KBM-7 (cell line): ENCODE results near the gene SIRPD.
"Not testable (repeated sequence)": the region's sequence is repeated elsewhere in the genome, so short reads cannot be mapped to it uniquely, and the experiment has no call there.

Experiments
- DNase-seq: peaks from one replicate; pipeline ENCODE4 v3.0.0-alpha.2; 2015
- in situ Hi-C: fragments of 300-500 bp; cut with MboI; formaldehyde crosslinking; loops from 2 replicates; pipeline ENCODE4 v1.14.3; 2020; ENCODE audit warnings: low sequenced_read_pairs, low pct_unique_long_range_greater_than_20kb, mixed read lengths

SIRPD gene

DNA sequence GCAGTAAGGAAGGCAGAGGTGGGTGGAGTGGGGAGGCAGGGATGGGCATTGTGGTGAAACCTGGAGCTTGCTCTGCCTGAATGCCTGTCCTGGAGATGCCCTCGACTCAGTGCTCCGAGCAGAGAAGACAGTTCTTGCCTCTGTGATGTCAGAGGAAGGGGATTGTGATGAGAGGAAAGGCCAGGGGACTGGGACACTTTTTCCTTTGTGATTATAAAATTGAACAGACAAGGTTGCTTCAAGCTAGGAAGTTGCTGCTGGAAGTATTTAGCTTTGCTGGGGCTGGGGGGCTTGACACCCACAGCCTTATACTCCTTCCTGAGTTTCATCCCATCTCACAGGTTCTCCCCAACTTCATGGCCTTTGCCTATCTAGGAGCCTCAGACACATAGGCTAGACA lies at the start of gene SIRPD:
SIRPD (minus strand) TSS at position 101 of the 400 bp plus-strand sequence; CDS start at position 49, 52 bp downstream.
- DNase-seq, result no peak
- in situ Hi-C loops, result no loop called here

DNA sequence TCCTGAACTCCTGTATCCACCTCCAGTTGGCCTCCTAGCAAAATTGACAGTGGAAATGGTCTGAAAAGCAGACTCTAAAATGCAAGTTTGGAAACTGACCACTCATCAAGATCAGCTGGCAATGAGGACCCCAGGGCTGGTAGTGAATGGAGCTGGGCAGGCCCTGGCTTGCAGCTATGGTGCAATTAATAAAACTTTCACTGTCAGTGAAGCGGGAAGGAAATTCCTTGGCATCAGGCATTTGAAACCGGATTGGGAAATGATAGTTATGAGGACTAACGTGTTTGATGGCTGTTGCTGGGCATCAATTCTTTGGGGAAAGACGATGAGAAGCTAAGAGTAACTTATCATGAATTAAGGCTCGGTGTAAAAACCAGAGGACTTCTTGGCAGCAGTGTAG lies 43.2 kb upstream of the SIRPD start:
- in situ Hi-C loops, result no loop called here

DNA sequence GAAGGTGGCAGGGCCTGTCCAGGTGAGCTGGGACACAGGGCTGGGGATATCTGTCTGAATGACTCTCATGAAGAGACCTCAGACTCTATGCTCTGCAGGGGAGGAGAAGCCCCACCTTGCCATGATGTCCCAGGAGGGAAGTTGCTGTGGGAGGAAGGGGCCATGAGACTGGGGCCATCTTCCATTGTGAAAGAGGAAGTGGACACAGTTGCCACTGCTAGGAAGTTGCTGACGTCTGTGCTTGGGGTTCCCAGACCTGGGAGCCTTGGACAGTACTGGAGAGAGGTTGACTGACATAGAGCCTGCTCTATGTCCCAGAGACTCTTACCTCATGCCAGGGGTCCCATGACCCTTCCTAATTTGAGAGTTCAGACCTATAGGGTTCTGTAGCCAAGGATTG lies 37.8 kb upstream of the SIRPD start:
- in situ Hi-C loops, result no loop called here
- DNase-seq, result no peak

More for the DNA sequence above, 43.2 kb upstream of the SIRPD start:
- DNase-seq, result no peak

DNA sequence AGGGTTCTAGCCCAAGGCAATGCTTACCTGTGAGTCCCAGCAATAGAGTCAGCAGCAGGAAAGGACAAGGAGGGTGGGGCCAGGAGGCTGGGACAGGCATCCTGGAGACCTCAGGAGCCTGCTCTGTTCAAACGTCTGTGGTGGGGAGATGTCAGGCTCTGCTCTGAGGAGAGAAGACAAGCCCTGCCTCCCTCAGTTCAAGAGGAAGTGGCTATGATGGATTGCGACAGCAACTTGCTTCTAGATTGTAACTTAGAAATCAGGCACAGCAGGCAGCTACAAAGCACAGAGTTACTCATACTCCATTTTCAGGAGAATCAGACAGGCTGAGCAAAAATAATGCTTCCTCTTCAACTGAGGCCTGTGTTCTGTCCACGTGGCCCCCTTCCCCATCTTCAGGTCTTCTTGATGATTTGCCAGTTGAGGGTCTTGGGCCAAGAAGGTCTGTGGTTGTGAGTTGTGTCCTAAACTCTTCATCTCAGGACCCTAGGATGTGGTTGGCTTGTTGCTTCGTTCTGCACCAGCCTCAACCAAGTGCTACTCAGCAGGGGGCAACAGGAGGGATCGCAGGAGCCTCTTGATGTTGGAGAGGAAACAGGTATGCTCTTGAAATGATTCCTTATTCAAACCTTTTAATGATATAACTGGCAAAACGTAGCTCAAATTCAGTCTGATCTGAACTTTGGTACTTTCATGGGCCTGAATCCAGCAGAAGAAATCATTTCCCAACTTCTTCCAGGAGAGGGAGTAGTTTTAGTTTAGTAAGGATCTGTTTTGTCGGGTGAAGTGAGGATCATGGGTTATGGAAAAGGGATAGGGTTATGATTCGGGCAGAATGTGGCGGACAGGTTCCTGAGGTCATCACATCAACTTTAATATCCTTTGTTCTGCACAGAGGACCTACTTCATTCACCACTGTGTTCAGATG lies 31.3 kb upstream of the SIRPD start:
- in situ Hi-C loops, result no loop called here

DNA sequence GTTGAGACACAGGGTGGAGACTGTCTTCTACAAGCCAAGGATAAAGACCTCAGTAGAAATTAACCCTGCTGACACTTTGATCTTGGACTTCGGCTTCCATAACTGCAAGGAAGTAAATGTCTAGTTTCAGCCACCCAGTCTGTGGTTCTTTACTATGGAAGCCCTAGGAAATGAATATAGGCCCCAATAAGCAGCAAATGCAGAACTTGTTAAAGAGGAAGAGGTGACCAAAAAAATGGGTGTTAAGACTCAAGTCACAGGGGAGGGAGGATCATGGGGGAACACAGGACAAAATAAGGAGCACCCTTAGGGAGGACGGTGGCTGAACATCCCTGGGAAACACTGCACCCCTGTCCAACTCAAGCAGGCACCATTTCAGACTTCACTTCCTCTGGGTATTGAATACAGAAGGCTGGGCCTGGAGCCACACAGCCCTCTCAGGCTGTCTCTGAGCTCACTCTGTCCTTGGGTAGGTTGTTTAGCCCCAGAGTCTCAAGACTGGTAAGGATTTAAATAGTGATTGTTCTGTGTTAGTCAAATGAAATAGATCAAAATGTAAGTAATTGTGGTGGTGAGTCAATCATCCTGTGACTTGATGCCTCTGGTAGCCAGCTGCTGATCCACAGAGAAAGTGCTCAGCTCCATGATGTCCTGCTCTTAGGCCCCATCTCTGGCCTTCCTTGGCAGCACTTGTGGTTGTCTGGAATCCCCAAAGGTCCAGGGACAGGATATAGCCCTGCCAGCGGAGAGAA lies 30.5 kb upstream of the SIRPD start:
- in situ Hi-C loops, result no loop called here
- DNase-seq, result no peak

More for the DNA sequence above, 31.3 kb upstream of the SIRPD start:
- no peak for DNase-seq

DNA sequence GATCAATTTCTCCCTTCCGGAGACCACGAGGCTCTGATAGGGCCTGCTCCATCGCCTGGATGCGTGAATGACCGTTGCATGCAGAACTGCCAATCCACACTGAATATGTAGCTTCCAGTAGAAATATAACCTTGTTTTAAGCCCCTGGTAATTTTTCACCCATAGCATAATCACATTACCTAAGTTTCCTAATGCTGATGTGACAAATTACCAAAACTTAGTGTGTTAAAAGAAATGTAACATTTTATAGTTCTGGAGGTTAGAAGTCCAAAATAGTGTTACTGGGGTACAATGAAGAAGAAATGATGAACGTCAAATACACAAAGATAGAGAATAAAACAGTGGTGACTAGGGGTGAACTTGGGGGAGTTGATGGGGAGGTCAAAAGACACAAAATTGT lies 22.0 kb upstream of the SIRPD start:
- in situ Hi-C loops, result no loop called here
- no peak for DNase-seq

DNA sequence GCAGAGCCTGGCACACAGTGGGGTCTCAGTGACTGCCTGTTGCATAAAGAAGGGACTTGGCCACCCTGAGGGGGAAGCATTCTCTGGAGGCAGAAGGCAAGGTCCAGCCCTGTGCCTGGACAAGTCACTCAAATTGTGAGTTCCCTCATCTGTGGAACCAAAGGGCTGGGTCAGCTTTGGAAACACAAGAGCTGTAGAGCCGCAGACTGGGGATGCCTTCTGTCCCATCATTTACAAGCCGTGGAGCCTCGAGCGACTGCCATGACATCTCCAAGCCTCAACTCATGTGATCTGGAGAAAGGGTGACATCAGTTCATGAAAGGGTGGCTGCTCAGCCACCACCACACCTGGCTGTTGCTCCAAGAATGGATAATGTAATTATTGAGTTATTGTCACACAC lies 20.4 kb upstream of the SIRPD start:
- no peak for DNase-seq
- in situ Hi-C loops, result no loop called here

DNA sequence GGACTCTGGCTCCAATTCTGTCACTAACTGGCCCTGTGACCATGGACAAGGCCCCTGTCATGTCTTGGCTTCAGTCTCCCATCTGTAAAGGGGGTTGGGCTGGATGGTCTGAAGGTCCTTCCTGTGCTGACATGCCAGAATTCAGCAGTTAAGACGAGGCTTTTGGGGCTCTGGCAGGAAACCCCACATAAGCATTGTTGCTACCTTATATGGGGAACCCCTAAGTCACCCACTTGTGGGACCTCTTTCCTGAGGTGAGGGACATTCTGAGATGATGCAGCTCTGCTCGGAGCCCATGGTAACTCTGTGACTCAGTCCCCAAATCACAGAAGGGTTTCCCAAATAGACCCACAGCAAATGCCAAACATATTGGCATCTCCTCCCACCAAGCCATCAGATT lies 19.8 kb upstream of the SIRPD start:
- in situ Hi-C loops, result not testable (repeated sequence)

DNA sequence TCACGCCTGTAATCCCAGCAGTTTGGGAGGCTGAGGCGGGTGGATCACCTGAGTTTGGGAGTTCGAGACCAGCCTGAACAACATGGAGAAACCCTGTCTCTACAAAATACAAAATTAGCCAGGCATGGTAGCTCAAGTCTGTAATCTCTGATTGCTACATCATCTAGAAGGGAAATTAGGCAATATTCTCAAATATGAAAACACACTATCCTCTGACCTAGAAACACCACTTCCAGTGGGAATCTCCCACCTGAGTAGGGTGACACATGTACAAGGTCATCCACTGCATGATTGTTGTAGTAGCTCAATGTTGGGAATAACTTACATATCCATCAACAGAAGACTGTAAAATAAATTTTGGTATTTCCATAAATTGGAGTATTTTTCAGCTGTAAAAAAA lies 19.1 kb upstream of the SIRPD start:
- in situ Hi-C loops, result no loop called here
- no peak for DNase-seq

More for the DNA sequence above, 19.8 kb upstream of the SIRPD start:
- not testable (repeated sequence) for DNase-seq

DNA sequence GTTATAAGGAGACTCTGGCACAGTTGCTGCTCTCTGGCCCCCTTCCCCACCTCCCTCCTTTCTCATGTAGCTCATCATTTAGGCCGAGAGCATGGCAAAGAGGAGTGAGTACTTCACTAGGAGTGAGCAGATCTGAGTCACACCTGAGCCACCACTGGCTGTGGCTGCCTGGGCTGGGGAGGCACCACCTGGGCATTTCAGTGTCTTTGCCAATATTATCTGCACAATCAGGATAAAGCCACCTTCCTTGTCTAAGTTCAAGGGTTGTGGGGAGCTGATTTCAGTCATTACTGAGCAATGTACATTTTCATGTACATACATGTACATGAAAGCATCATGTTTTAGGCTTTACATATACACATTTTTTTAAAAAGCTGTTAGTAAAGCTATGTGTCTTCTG lies 18.5 kb upstream of the SIRPD start:
- in situ Hi-C loops, DNase-seq: not testable (repeated sequence)

DNA sequence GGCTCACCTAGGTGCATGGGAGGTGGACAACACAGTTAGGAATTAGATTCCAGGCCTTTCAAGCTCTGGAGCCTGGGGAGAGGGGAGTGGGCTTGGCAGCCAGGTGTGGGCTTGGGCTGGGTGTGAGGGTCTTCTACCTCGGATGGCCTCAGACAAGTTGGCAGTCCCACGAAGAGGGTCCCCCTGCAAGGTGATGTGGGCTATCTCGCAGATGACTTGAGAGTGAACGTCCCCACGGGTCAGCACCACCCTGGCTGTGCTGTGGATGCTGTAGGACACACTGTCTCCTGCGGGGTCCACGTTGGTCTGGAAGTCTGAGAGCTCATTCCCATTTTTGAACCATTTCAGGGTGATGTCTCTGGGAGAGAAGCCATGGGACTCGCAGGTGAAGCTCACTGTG lies 14.1 kb upstream of the SIRPD start:
- in situ Hi-C loops, result not testable (repeated sequence)

DNA sequence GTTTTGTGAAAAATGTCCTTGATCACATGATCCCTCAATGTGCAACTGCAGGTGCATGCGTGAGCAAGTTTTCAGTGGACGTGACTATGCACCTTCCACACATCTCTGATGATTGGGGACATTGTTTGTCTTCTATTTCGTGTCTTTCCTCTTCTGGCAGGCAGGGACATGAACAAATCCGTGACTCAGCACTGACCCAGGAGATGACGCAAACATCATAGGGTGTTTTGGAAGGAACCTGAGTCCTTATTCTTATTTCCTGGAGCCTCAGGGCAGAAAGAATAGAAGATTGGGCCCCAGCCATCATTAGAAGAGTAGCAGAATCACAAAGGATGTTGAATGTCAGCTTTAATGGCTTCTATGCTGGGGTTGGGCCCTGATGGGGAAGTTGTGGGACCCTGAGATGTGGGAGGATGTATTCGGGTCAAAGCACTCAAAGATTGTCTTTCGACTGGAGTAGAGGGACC lies 11.9 kb upstream of the SIRPD start:
- in situ Hi-C loops, result no loop called here
- peak; percentile 71 for DNase-seq

More for the DNA sequence above, 14.1 kb upstream of the SIRPD start:
- DNase-seq, result not testable (repeated sequence)

DNA sequence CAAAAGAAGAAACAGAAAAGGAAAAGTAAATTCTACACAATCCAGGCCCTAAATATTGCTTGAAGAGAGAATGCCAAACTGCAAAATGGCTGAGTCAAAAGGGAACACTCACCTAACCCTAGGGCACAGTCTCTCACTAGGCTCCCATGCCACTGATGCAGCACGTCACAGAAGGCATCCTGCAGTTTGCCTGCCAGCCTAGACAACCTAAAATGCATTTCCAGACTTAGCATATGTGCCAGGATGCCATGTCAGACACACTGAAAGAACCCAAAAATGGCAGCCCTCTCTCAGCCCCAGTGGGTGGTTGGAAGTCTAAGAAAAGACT lies 10.6 kb upstream of the SIRPD start:
- in situ Hi-C loops, result no loop called here
- DNase-seq, result no peak

DNA sequence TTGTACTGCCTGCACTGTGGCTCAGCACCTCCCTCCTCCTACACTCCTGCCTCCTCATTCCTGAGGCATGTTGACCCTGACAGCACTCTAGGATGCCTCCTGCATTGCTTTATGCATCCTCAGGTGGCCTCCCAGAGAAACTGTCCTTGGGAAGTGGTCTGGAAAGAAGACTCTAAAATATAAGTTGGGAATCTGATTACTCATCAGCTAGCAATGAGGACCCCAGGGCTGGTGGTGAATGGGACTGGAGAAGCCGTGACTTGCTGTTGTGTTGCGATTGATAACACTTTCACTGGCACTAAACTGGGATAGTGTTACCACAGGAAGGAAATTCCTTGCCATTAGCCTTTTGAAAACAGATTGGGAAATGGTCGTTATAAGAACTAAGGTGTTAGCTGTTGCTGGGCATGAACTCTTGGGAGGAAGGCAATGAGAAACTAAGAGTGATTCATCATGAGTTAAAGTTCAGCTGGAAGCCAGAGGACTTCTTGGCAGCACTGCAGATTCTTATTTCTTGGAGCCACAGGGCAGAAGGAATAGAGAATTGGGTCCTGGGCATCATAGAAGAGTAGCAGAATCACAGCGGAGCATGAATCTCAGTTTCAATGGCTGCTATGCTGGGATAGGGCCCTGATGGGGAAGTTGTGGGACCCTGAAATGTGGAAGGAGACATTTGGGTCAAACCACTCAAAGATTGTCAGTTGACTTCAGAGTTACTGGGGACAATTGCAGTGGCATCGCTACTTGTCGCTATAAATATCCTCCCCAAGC lies 10.1 kb upstream of the SIRPD start:
- in situ Hi-C loops, result no loop called here
- DNase-seq, result peak; percentile 39

DNA sequence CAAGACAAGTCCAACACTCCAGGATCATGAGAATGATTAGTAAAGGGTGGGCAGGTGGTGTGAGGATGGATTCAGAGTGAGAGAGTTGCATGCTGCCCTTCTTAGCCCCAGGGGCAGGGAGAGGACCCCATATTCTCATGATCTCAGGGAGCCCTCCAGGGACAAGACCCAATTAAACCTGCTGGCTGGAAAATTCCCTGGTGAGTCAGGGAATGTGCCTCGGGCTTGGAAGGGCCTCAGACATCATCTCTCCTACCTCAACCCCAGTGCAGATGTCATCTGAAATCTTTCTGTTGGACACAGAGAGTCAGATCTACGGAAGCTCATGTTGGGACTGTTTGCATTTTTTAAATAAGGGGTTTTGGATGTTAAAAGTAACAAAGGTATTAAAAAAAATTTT lies 9.2 kb upstream of the SIRPD start:
- in situ Hi-C loops, result no loop called here
- no peak for DNase-seq

DNA sequence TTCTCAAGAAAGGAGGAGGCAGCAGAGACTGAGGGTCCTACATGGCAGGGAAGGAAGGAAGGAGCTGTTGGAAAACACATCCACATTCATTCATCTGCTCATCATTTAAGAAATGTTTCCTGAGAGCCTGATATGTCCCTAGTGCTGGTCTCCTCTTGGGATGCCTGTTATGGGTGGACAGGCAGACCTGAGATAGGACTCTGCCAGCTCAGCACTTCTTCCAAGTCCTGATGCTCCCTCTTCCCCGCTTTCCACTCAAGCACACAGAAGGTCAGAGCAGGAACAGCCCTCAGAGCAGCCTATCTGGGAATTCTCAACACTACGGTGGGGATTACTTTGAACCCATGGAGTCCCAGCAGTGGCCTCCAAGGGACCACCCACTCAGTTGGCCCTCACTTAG lies 8.0 kb upstream of the SIRPD start:
- no peak for DNase-seq
- in situ Hi-C loops, result no loop called here

DNA sequence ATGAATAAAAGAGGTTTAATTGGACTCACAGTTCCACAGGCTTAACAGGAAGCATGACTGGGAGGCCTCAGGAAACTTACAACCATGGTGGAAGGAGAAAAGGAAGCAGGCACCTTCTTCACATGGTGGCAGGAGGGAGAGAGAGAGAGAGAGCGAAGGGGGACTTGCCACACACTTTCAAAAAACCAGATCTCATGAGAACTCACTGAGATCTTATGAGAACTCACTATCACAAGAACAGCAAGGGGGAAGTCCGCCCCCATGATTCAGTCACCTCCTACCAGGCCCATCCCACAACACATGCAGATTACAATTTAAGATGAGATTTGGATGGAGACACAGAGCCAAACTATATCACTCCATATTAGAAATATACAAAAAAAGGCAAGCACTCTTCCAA lies 6.1 kb upstream of the SIRPD start:
- no peak for DNase-seq
- in situ Hi-C loops, result no loop called here

DNA sequence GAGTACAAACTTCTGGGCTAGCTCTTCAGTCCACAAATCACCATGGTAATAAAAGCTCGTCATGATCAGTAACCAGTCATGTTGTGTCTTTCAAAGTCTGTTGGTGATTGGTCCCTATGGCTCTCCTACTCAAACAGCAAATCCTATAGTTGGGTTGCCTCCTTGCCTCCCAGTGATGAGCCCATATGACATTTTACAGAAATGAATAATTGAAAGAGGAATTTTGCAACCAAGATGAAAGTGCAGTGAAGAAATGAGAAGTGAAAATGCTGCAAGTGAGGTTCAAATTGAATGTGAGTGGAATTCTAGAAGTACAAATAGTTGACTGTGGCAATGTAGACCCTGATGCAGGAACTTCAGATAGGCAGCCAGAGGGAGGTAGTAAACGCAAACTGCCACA lies 5.1 kb upstream of the SIRPD start:
- in situ Hi-C loops, result no loop called here
- DNase-seq, result no peak

DNA sequence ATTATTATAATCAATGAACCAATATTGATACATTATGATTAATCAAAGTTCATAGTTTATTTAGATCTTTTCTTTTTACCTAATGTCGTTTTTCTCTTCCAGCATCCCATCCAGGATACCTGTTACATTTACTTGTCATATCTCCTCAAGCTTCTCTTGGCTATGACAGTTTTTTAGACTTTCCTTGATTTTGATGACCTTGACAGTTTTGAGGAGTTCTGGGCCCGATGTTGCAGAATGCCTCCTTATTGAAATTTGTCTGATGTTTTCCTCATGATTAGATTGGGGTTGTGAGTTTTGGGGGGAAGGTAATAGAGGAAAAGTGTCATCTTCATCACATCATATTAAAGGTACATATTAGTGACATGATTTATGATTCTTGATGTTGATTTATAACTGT lies 3.8 kb upstream of the SIRPD start:
- in situ Hi-C loops, result no loop called here
- DNase-seq, result no peak

DNA sequence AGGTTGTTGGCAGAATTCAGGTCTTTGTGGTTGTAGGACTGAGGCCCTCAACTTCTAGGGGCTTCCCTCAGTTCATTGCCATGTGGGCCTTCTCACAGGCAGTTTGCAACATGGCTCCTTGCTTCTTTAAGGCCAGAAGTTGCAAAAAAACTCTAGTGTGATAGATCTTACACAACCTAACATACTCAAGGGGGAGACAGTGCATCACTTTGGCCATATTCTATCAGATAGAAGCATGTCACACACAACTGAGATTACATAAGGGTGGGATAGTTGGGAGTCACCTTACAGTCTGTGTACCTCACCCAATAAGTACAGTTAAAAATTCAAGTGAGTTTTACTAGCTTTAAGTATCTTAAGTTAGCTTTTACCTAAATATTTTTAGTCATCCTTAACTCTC lies 1.6 kb downstream of the SIRPD start:
- in situ Hi-C loops, result no loop called here
- DNase-seq, result no peak
